Naive thymus-derived CD8-positive, alpha-beta T cell (primary cell): ENCODE results near the gene PPP4C. TPM values are rescaled to one million over a fixed set of nuclear protein-coding genes. Genes with fewer than 3 reads are reported as not detected.

ENCODE experiments used
- ATAC-seq, 2 donors: fragments of 150-1000 bp; cut with Tn5 transposase in 1 of 2; sonication (Bioruptor Pico), chemical (Tn5 transposase) in 1 of 2; 1 replicate in 1 of 2; 2 replicates in 1 of 2; pipeline ENCODE4 v1.10.0; 2021; ENCODE audit warnings: mild to moderate bottlenecking in 2 of 2, moderate library complexity in 2 of 2
- POLR2A ChIA-PET: fragments of 350-600 bp; sonication (Branson Sonifier 250); formaldehyde crosslinking; loops from one replicate; lab custom pipeline; 2021; ENCODE audit warnings: antibody characterized with exemption; lab: Charles Lee
- DNase-seq, 10 donors: peaks; one replicate each; pipeline versions ENCODE4 v3.0.0 to v3.0.0-alpha.2; 2020 to 2022
- H3K27ac Mint-ChIP-seq, 10 donors: one replicate each; pipeline ENCODE4 v1.8.0; 2020 to 2022; ENCODE audit warnings: mild to moderate bottlenecking in 10 of 10, mixed read lengths in 10 of 10, moderate library complexity in 4 of 10, inconsistent platforms in 1 of 10
- H3K27me3 Mint-ChIP-seq, 5 donors: one replicate each; pipeline ENCODE4 v1.8.0; 2021 to 2022; ENCODE audit warnings: mixed read lengths in 5 of 5
- H3K36me3 Mint-ChIP-seq, 3 donors: one replicate each; pipeline ENCODE4 v1.8.0; 2020 to 2022; ENCODE audit warnings: mixed read lengths in 3 of 3, mild to moderate bottlenecking in 2 of 3, inconsistent platforms in 1 of 3
- H3K4me1 Mint-ChIP-seq, 4 donors: one replicate each; pipeline ENCODE4 v1.8.0; 2021 to 2022; ENCODE audit warnings: mixed read lengths in 4 of 4
- H3K4me3 Mint-ChIP-seq, 10 donors: one replicate each; pipeline ENCODE4 v1.8.0; 2020 to 2022; ENCODE audit warnings: mild to moderate bottlenecking in 10 of 10, mixed read lengths in 10 of 10, moderate library complexity in 6 of 10, inconsistent platforms in 1 of 10
- H3K9me3 Mint-ChIP-seq, 9 donors: one replicate each; pipeline ENCODE4 v1.8.0; 2020 to 2022; ENCODE audit warnings: mixed read lengths in 9 of 9, mild to moderate bottlenecking in 3 of 9, inconsistent platforms in 1 of 9, moderate library complexity in 1 of 9
- polyA plus RNA-seq, 3 donors: library from polyadenylated mRNA; unstranded; fragments of 300-500 nt; fragmentation: Illumina TruSeq; gene quantifications; one replicate each; pipeline ENCODE4 v1.2.3, GENCODE V29; 2021
- total RNA-seq, 8 experiments: library from RNA in 2 of 8; stranded (reverse) in 2 of 8; gene quantifications; one replicate each; pipeline ENCODE4 v1.2.3 and lab custom pipeline; 2021 to 2026

The PPP4C gene
- total and polyA plus RNA-seq, 5 experiments from 2014 or later: 82.8 to 199 (median 153) TPM

GRCh38 chr16:30092373-30093010 is 16.7 kb downstream of the PPP4C start:
- peak overlapping the region; percentile 80 to 93 (median 91) for H3K4me3 Mint-ChIP-seq
- ATAC-seq: peak in 1 of 2 donors; percentile 34
- H3K27ac Mint-ChIP-seq: peak overlapping the region; percentile 88 to 98 (median 94)
- no peaks in the 10 kb centered on the region for H3K27me3 Mint-ChIP-seq
- H3K9me3 Mint-ChIP-seq: peaks cover 0 to 15% (median 9%) of the 10 kb centered on the region in 9 donors
- H3K4me1 Mint-ChIP-seq: peaks cover 30 to 63% (median 56%) of the 10 kb centered on the region in 4 donors
- POLR2A ChIA-PET: interaction anchor here (0.5 to 9.0 kb wide), 16 partner anchors 11 to 386 kb away, joined by 3 to 320 read pairs (median 10); partner anchors contain the start of genes ALDOA, CORO1A, GDPD3 and MAPK3
- H3K36me3 Mint-ChIP-seq: peaks cover under 1 to 24% (median 13%) of the 10 kb centered on the region in 3 donors
- peak in 8 of 10 donors; percentile 45 to 75 (median 58) for DNase-seq

- POLR2A ChIA-PET: interaction anchor here (0.7 to 9.0 kb wide), 8 partner anchors 17 to 564 kb away, joined by 3 to 320 read pairs (median 14); partner anchors contain the start of genes ALDOA, CORO1A, GDPD3 and MAPK3
- peak overlapping the region; percentile 83 to 95 (median 91) for H3K4me3 Mint-ChIP-seq
- H3K36me3 Mint-ChIP-seq: peaks cover 14 to 26% (median 22%) of the 10 kb centered on the region in 3 donors
- peak overlapping the region; percentile 85 to 97 (median 94) for H3K27ac Mint-ChIP-seq
- H3K4me1 Mint-ChIP-seq: peaks cover 24 to 50% (median 47%) of the 10 kb centered on the region in 4 donors
- ATAC-seq (no peak), DNase-seq (no peak)
- H3K27me3 Mint-ChIP-seq: no peaks in the 10 kb centered on the region
- H3K9me3 Mint-ChIP-seq: peaks cover 0 to 35% (median 16%) of the 10 kb centered on the region in 9 donors
These were observed 18.9 kb downstream of the PPP4C start for GRCh38 chr16:30094541-30095165.

- ATAC-seq (peak in 1 of 2 donors; percentile 1), DNase-seq (peak in 5 of 10 donors; percentile 16 to 35 (median 31))
- POLR2A ChIA-PET: interaction anchor here (1.1 to 9.0 kb wide), 13 partner anchors 9 to 563 kb away, joined by 3 to 320 read pairs (median 5); partner anchors contain the start of genes ALDOA, CORO1A, GDPD3 and MAPK3
- H3K9me3 Mint-ChIP-seq: peaks cover 0 to 37% (median 16%) of the 10 kb centered on the region in 9 donors
- peak overlapping the region; percentile 85 to 97 (median 94) for H3K27ac Mint-ChIP-seq
- H3K4me1 Mint-ChIP-seq: peaks cover 17 to 42% (median 39%) of the 10 kb centered on the region in 4 donors
- no peaks in the 10 kb centered on the region for H3K27me3 Mint-ChIP-seq
- H3K4me3 Mint-ChIP-seq: peak overlapping the region; percentile 83 to 95 (median 91)
- H3K36me3 Mint-ChIP-seq: peaks cover 14 to 26% (median 22%) of the 10 kb centered on the region in 3 donors
These were observed 19.6 kb downstream of the PPP4C start for GRCh38 chr16:30095166-30096078.

- POLR2A ChIA-PET: interaction anchor here (0.6 to 9.0 kb wide), 17 partner anchors 9 to 350 kb away, joined by 3 to 320 read pairs (median 4); partner anchors contain the start of genes ALDOA, C16orf54, CORO1A and GDPD3
- H3K9me3 Mint-ChIP-seq: peaks cover 0 to 42% (median 16%) of the 10 kb centered on the region in 9 donors
- H3K4me1 Mint-ChIP-seq: peaks cover 17 to 39% (median 36%) of the 10 kb centered on the region in 4 donors
- ATAC-seq (peak; percentile 58 to 61), DNase-seq (peak; percentile 82 to 93 (median 88))
- H3K4me3 Mint-ChIP-seq: peak within 1 kb of the TSS; percentile 83 to 95 (median 91)
- H3K36me3 Mint-ChIP-seq: peaks cover 14 to 26% (median 22%) of the 10 kb centered on the region in 3 donors
- H3K27me3 Mint-ChIP-seq: no peaks in the 10 kb centered on the region
- peak within 1 kb of the TSS; percentile 85 to 97 (median 94) for H3K27ac Mint-ChIP-seq
These were observed 20.5 kb downstream of the PPP4C start, which contains the start of gene YPEL3 for GRCh38 chr16:30096105-30096861. Gene YPEL3 (minus strand): TSS chr16:30096213. CDS start chr16:30095482, 731 bp downstream.

GRCh38 chr16:30096862-30097563 is 21.2 kb downstream of the PPP4C start:
- H3K9me3 Mint-ChIP-seq: peaks cover 0 to 44% (median 16%) of the 10 kb centered on the region in 9 donors
- POLR2A ChIA-PET: interaction anchor here (0.6 to 9.0 kb wide), 14 partner anchors 12 to 351 kb away, joined by 3 to 320 read pairs (median 4); partner anchors contain the start of genes ALDOA, C16orf54, CORO1A and GDPD3
- H3K27me3 Mint-ChIP-seq: no peaks in the 10 kb centered on the region
- H3K4me1 Mint-ChIP-seq: peaks cover 16 to 34% (median 31%) of the 10 kb centered on the region in 4 donors
- DNase-seq (peak in 3 of 10 donors; percentile 25 to 48 (median 47)), ATAC-seq (no peak)
- peak overlapping the region; percentile 43 to 97 (median 93) for H3K27ac Mint-ChIP-seq
- H3K36me3 Mint-ChIP-seq: peaks cover 14 to 28% (median 22%) of the 10 kb centered on the region in 3 donors
- peak overlapping the region; percentile 71 to 92 (median 82) for H3K4me3 Mint-ChIP-seq

GRCh38 chr16:30104090-30104489 is 28.3 kb downstream of the PPP4C start:
- Mint-ChIP-seq H3K9me3 (peaks cover 0 to 15% (median 2%) of the 10 kb centered on the region in 9 donors), H3K36me3 (peaks cover 10 to 28% (median 26%) of the 10 kb centered on the region in 3 donors), H3K27ac (peak overlapping the region in 5 of 10 donors; percentile 3 to 84 (median 27)), H3K4me3 (no peak overlapping the region), H3K4me1 (peaks cover 0 to 6% (median 2%) of the 10 kb centered on the region in 4 donors), H3K27me3 (no peaks in the 10 kb centered on the region)
- no peak for DNase-seq
- POLR2A ChIA-PET: interaction anchor here (1.5 to 1.6 kb wide), 2 partner anchors 14 to 38 kb away, joined by 4 read pairs; partner anchors contain the start of gene ALDOA
- no peak for ATAC-seq

GRCh38 chr16:30104492-30104891 is 28.7 kb downstream of the PPP4C start:
- H3K27me3 Mint-ChIP-seq: no peaks in the 10 kb centered on the region
- POLR2A ChIA-PET: interaction anchor here (0.6 to 1.6 kb wide), 2 partner anchors 39 to 82 kb away, joined by 3 to 4 read pairs; partner anchors contain the start of gene ALDOA
- DNase-seq (no peak), ATAC-seq (no peak)
- peak overlapping the region in 2 of 10 donors; percentile 21 to 84 for H3K27ac Mint-ChIP-seq
- H3K36me3 Mint-ChIP-seq: peaks cover 10 to 28% (median 26%) of the 10 kb centered on the region in 3 donors
- peaks cover 0 to 13% (median 2%) of the 10 kb centered on the region in 9 donors for H3K9me3 Mint-ChIP-seq
- no peak overlapping the region for H3K4me3 Mint-ChIP-seq
- peaks cover 0 to 6% (median 2%) of the 10 kb centered on the region in 4 donors for H3K4me1 Mint-ChIP-seq

GRCh38 chr16:30108059-30108850 is 32.5 kb downstream of the PPP4C start:
- no peak overlapping the region for H3K4me3 Mint-ChIP-seq
- DNase-seq (no peak), ATAC-seq (no peak)
- H3K27me3 Mint-ChIP-seq: no peaks in the 10 kb centered on the region
- peaks cover 2 to 12% (median 10%) of the 10 kb centered on the region in 4 donors for H3K4me1 Mint-ChIP-seq
- POLR2A ChIA-PET: interaction anchor here (0.7 kb wide), 1 partner anchor 295 kb away, joined by 3 read pairs; no protein-coding TSS in a partner anchor
- H3K27ac Mint-ChIP-seq: no peak overlapping the region
- no peaks in the 10 kb centered on the region for H3K9me3 Mint-ChIP-seq
- peaks cover 14 to 47% (median 18%) of the 10 kb centered on the region in 3 donors for H3K36me3 Mint-ChIP-seq

- Mint-ChIP-seq H3K27ac (peak overlapping the region in 2 of 10 donors; percentile 19 to 43), H3K4me3 (no peak overlapping the region), H3K27me3 (no peaks in the 10 kb centered on the region), H3K36me3 (peaks cover 4 to 40% (median 5%) of the 10 kb centered on the region in 3 donors), H3K4me1 (peaks cover 6 to 18% (median 12%) of the 10 kb centered on the region in 4 donors), H3K9me3 (no peaks in the 10 kb centered on the region)
- POLR2A ChIA-PET: interaction anchor here (0.7 to 4.7 kb wide), 2 partner anchors 16 to 73 kb away, joined by 4 to 20 read pairs; partner anchors contain the start of genes CORO1A and YPEL3
- ATAC-seq: no peak
- DNase-seq: no peak
These were observed 34.9 kb downstream of the PPP4C start for GRCh38 chr16:30110661-30111060.
